A172 (cell line): ENCODE results near the gene SLC1A4. TPM values are rescaled to one million over a fixed set of nuclear protein-coding genes. Genes with fewer than 3 reads are reported as not detected.
"Not testable (repeated sequence)": the region's sequence is repeated elsewhere in the genome, so short reads cannot be mapped to it uniquely, and the experiment has no call there.

ENCODE experiments used
- DNase-seq: peaks from one replicate; pipeline ENCODE4 v3.0.0-alpha.2; 2015; ENCODE audit warnings: low spot score
- total RNA-seq: library from RNA; depleted of rRNA; stranded (reverse); fragments of >200 nt; shearing (Covaris generic); gene quantifications from 2 replicates; pipeline ENCODE4 v1.2.3, GENCODE V29; 2014

SLC1A4 gene
- total RNA-seq, 1 experiment from 2014 or later: 9.8 TPM

DNA sequence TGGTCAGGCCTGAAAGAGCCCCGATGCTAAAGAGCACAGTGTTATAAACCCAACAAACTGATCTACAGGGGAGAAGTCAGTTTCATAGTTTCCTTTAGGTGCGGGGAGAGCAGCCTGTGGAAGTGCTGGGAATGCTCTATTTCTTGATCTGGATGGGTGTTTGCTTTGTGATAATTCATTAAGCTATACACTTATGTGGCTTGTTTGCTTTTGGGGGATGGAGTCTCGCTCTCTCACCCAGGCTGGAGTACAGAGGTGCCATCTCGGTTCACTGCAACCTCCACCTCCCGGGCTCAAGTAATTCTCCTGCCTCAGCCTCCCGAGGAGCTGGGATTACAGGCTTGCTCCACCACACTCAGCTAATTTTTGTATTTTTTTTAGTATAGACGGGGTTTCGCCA is 37.0 kb downstream of the SLC1A4 start:
- no peak for DNase-seq

- DNase-seq: no peak
Observed at GRCh38 chr2:65026704-65027464, 37.7 kb downstream of the SLC1A4 start.

DNA sequence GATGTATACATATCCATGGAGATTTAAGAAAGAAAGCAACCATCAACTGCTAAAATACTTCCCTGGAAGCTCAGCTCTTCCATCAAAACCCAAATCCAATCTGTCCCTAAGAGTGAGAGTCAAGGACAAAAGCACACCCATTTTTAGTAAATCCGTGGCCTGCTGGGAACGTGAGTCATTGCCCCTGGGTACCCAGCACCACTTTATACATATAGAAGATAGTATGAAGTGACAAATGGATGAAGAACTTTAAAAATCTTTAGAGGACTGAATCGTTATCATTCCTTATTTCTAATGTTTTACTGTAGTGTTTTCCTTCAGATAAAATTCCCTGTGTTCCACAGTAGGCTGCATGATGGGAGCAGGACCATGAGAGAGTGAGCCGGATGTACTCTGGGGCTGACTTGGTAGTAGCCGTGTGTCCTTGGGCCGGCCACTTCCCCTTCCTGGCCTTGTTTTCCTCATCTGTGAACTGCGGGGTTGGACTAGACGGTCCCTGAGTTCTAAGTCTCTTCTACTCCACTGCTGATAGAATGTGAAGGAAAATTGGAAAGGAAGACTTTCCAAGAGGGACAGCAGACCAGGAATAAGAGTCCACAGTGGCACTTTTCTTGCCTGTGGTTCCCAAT is 38.5 kb downstream of the SLC1A4 start:
- no peak for DNase-seq

- no peak for DNase-seq
Observed at GRCh38 chr2:65030476-65031332, 41.5 kb downstream of the SLC1A4 start.

DNA sequence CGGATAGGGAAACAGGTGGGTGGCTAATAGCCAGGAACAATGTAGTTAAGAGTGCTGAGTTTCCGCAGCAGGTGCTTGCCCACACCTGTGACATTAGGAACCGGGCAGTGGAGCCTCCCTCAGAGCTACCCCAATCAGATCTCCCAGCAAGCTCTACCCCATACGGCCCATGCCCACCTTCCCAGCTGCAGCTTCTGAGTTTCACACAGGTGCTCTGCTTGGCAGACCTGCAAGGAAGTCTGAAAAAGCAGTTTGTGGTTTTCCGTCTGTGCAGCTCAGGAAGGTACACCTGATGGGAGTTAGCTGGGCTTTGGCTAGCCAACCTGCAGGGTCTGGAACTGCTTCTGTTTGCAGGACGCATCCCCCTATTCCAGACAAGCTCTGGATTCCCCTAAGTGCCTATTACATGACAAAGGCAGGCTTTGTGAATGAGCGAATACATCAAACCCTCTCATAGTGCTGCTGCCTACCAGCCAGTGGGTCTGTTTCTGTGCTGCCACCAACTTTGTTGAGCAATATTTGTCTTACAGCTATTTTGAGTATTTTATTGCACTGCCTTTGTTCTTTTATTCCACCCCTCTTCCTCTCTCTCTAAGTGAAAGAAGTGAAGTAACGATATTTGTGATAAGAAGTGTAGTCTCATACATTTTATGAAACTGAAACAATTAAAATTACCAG is 42.3 kb downstream of the SLC1A4 start:
- no peak for DNase-seq

DNA sequence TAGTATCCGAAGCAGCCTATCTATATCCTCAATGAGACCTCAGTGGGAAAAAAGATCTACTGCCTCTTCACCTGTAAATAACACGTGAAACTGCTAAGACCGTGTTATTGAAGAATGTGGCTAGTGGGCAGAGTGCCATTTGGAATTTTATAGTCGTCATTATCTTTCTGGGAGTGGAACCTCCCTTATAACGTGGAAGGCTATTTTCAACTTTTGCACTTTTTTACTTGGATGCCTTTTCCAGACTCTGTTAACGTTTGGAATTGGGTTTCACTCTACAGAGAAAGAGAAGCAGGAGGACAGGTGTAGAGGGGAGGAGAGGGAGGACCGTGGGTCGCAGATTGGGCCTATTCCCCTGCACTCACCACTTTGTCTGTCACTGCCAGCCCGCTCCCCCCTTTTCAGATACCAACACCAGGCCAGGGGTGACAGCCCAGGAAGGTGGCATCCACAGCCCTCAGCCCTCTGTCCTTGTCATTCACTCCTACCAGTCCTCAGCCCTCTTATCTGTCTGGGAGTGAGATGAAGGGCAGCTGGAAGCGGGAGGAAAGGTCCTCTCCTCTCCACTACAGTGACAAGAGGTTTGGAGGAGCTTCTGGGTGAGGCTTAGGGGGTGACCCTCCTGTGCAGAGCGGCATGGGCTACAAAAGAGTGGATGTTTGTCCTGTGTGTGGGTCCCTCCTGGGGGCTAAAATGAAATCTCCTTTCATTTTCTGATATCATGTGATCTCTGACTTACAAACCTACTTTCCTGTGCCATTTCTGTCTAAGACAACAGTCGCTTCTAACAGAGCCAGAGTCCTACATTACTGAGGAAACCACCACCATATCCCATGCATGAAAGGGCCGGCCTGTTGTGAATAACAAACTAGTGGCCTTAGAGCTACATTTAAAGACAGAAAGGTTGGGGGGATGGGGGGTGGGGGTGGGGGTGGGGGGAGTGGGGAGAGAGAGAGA is 43.1 kb downstream of the SLC1A4 start:
- DNase-seq: no peak

- peak; percentile 51 for DNase-seq
Observed at GRCh38 chr2:65033178-65033577, 44.0 kb downstream of the SLC1A4 start.

DNA sequence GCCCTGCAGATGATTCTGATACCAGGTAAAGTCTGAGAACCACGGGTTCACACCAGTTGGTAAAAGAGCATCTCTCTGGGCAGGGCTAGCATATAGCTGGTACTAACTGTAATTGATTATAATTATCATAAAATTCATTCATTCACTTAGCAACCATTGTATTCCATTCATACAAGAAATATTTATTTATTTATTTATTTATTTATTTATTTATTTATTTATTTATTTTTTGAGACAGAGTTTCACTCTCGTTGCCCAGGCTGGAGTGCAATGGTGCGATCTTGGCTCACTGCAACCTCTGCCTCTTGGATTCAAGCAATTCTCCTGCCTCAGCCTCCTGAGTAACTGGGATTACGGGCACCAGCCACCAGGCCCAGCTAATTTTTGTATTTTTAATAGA is 44.5 kb downstream of the SLC1A4 start:
- DNase-seq: not testable (repeated sequence)

DNA sequence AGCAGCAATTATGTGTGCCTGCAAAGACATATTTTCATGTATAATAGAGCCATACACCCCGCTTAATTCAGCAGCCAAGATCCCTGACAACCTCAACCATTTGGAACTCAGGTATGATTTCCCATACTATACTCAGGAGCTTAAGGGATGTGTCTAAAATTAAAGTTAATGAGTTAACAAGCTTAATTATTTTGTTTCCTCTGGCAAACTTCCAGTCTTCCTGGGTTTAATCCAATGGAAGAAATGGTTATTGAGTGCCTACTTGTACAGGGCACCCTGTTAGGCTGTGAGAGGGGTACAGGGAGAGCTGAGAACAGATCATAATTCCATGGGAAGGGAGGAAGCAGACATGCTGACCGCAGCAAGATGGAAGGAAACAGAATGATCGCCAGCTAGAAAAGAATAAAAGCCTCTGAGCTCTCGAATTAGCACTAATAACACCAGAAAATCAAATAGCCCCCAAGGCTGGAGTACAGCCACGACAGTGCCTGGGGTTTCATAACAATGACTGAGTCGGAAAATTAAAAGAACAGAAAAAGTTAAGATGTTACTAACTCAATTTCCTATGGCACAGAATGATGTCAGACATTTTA is 46.2 kb downstream of the SLC1A4 start:
- DNase-seq: no peak

DNA sequence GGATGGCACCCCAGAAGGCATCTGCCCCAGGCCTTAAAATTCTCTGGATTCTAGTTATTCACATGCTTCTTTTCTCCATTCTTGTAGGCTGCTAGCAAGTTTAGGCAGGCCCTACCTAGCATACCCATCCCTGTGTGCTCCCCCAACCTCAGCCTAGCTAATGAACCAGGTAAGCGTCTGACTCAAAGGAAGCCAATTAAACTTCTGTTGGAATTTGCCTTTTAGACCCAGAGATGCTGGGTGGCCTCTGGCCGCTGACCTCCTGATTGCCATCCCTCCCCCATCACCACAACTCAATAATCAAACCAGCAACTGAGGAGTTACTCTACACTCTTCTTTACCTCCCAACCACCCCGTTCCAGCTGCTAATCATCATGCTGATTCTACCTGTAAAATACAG is 48.0 kb downstream of the SLC1A4 start:
- no peak for DNase-seq

DNA sequence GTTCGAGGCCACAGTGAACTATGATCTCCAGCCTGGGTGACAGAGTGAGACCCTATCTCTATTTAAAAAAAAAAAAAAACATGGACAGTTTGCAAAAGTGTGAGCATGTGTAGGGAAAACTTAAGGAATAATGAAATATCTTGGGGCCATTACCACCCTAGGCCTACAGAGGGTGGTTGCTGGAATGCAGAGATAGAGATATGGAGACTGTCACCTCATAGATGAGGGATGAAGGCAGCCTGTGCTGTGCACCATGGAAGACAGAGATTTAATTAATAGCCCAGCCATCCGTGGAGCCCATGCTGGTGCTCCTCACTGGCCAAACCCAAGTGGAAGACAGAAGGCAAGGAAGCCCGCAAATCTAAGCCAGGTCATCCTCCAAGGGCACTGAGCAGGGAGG is 50.4 kb downstream of the SLC1A4 start:
- DNase-seq: no peak

DNA sequence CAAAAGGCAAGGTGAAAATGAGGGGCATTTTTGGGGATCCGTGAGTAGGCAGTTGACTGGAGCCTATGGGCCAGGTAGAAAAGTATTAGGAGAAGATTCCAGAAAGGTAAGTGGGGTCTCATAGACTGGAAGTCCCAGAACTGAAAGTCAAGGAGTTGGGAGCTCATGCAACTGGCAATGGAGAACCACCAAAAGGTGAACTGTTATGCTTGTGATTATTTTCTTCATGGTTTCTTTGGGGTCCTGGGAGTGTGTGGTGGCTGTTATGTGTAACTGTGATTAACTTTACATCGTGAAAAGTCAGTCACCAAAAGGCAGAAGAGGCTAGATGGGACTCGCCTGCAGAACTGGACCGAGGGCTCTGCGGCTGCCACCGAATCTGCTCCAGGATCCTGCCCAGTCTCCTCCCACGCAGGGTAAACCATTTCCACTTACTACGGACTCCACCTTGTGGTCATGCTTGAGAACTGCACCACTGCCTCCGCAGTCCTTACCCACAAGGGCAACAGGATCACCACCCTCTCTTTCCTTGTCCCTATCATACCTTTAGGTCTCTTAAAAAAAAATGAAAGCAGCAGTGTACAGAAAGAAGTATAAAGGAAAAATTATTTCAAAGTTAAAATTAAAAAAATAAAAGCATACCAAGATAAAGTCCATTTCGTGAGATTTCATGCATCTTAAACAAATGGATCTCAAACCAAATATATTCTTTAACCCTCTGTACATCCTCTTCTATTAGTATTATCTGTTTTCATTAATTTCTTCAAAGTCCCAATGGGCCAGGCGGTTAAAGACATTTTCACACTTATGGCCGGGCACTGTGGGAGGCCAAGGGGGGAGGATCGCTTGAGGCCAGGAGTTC is 51.4 kb downstream of the SLC1A4 start:
- DNase-seq: peak; percentile 87

GRCh38 chr2:65043001-65043400 is 53.8 kb downstream of the SLC1A4 start:
- no peak for DNase-seq

DNA sequence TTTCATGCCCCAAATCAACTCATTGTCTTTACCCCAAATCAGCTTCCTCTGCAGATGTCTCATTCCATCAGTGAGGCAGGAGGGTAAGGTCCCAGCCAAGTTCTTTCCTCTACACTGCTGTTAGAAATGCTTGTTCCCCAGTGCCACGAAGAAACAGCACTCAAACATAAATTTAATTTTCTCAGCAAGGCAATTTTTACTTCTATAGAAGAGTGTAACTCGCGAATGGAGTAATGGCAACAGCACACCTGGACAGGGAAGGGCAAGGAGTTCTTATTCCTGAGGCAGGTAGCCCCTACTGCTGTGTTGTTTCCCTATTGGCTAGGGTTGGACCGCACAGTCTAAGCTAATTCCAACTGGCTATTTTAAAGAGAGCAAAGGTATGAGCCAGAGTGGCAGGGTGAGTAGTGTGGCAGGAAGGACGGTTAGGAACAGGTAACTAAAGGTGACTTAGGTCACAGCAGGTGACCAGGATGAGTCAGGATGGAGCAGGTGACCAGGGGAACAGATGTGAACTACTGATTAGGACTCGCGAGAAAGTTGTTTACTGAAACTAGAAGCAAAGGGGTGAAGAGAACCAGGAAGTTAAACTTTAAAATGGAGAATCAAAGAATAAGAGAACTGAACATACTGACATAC is 55.0 kb downstream of the SLC1A4 start:
- no peak for DNase-seq

DNA sequence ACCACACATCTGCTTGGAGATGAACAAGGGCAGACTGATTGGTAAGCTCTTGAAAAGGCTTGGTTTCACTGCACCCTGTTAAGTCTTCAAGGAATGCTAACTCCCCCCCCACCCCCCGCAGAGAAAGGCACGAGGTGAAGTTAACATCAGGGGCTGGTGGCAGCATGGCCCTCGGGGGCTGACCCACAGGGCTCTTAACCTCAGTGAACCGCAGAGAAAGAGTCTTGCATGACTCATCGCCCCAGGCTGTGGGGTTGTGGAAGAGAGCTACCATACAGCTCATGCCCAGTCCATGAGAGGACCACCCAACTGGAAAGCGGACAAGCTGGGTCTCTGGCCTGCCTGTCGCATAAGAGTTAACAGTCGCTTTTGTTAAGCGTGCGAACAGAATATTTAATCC is 56.5 kb downstream of the SLC1A4 start:
- DNase-seq: peak; percentile 45

DNA sequence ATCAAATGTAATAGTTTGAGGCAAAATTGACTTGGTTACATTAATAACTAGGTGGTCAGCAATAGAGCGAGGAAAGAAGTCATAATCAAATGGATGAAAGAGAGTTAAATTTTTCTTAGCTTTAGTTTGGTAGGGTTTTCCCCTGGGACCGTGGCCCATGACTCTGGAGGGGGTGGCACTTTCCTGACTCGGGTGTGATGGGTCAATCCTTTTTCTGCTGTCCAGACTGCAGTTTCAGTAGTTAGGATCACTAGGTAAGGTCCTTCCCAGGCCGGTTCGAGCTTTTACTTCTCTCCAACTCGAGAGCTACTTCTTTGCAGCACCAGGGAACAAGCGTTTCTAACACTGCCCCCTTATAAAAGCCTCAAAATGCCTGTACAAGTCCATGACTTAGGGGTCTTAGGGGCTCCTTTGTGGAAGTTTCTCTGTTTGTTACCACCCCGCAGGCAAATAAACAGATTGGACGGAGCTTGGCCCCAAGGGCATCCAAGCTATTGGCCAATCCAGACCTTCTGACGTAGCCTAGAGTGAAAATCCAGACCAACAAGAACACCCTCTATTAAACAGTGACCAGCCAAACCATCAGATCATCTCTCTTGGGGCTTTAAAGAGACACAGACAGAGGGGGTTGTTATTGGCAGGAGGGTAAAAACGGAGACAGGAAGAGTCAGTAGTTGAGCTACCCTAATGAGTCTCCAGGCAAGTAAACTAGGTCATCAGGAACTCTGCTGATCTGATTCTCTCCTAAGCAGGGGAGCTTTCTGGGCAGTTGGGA is 57.6 kb downstream of the SLC1A4 start:
- DNase-seq: no peak

- no peak for DNase-seq
Observed at GRCh38 chr2:65049010-65049639, 59.9 kb downstream of the SLC1A4 start.

DNA sequence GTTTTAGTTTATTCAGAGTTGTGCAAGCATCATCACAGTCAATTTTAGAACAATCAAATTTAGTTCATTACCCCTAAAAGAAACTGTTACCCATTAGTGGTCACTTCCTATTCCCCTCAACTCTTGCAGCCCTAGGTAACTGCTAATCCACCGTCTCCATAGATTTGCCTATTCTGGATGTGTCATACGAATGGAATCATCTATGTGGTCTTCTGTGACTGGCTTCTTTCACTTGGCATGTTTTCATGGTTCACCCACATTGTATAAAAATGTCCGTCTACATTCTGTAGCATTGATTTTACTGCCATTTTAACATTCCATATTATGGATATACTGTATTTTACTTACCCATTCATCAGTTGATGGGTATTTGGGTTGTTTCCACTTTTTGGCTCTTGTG is 61.7 kb downstream of the SLC1A4 start:
- DNase-seq: no peak
